Fibroblast of the aortic adventitia (primary cell): ENCODE results near the gene SUN1. TPM values are rescaled to one million over a fixed set of nuclear protein-coding genes. Genes with fewer than 3 reads are reported as not detected.
"Not testable (repeated sequence)": the region's sequence is repeated elsewhere in the genome, so short reads cannot be mapped to it uniquely, and the experiment has no call there.

Source experiments
- DNase-seq: peaks from one replicate; pipeline ENCODE4 v3.0.0-alpha.2; 2010; ENCODE audit warnings: low read depth
- H3K4me3 ChIP-seq: 2 replicates; pipeline ENCODE4 v1.5.1; 2011; ENCODE audit warnings: low read depth, mild to moderate bottlenecking, control low read depth, low read length, moderate library complexity
- CTCF ChIP-seq: IDR thresholded peaks from 2 replicates; pipeline ENCODE4 v1.5.1; 2011; ENCODE audit warnings: mild to moderate bottlenecking, low read length, control low read depth, inconsistent platforms; ENCODE audit not compliant: insufficient read depth
- total RNA-seq: library from RNA; depleted of rRNA; stranded (reverse); fragments of >200 nt; gene quantifications from 2 replicates; pipeline ENCODE4 v1.2.3, GENCODE V29; 2012; ENCODE audit warnings: low replicate concordance

SUN1 gene
- total RNA-seq, 1 donor, result 211 TPM

DNA sequence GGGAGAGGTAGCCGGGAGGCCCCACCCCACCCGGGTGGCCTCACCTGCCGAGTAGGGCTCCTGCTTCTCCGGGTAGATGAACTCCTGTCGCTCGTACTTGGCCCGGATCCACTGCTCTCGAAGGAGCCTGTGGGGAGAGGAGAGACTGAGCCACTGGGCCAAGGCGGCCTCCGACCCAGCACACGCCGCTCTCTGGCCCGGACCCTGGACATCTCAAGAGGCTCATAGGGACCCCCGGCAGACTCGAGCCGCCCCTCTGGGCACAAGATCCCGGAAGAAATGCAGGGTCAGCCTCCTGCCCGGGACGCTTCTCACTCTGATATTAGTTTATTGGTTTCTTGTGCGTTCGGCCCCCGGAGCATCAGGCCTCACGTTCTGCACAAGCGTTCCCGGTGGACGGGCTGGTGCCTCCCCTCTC lies 87.7 kb downstream of the SUN1 start:
- no peak for TF ChIP-seq CTCF
- DNase-seq, result no peak
- no peak overlapping the region for H3K4me3 ChIP-seq

GRCh38 chr7:920351-921070 lies 88.2 kb downstream of the SUN1 start:
- no peak for TF ChIP-seq CTCF
- no peak overlapping the region for H3K4me3 ChIP-seq
- no peak for DNase-seq

GRCh38 chr7:921071-921461 lies 88.8 kb downstream of the SUN1 start:
- H3K4me3 ChIP-seq, result no peak overlapping the region
- TF ChIP-seq CTCF, result no peak
- no peak for DNase-seq

- TF ChIP-seq CTCF, result no peak
- no peak overlapping the region for H3K4me3 ChIP-seq
- DNase-seq, result no peak
These were observed 89.5 kb downstream of the SUN1 start for GRCh38 chr7:921581-922333.

- DNase-seq, result no peak
- no peak for TF ChIP-seq CTCF
- no peak overlapping the region for H3K4me3 ChIP-seq
These were observed 90.2 kb downstream of the SUN1 start for GRCh38 chr7:922334-923107.

- H3K4me3 ChIP-seq, result no peak overlapping the region
- TF ChIP-seq CTCF, result no peak
- DNase-seq, result no peak
These were observed 91.1 kb downstream of the SUN1 start for GRCh38 chr7:923108-924041.

GRCh38 chr7:924042-924441 lies 91.8 kb downstream of the SUN1 start:
- DNase-seq, H3K4me3 ChIP-seq: not testable (repeated sequence)
